Gastrocnemius medialis (tissue), 4 donors: ENCODE data around the gene EPDR1. TPM values are rescaled to one million over a fixed set of nuclear protein-coding genes. Genes with fewer than 3 reads are reported as not detected.
"Not testable (repeated sequence)": the region's sequence is repeated elsewhere in the genome, so short reads cannot be mapped to it uniquely, and the experiment has no call there.

ENCODE experiments used
- ATAC-seq, 2 donors: fragments of 150-250 bp; one replicate each; pipeline ENCODE4 v1.9.1; 2016
- DNase-seq, 2 donors: peaks; one replicate each; pipeline ENCODE4 v3.0.0-alpha.2; 2019
- H3K27ac ChIP-seq, 4 donors: fragments of 200-600 bp; sonication (generic); 1 replicate in 1 of 4; 2 replicates in 3 of 4; pipeline ENCODE4 v1.5.1; 2016 to 2018; ENCODE audit warnings: mild to moderate bottlenecking in 2 of 4, moderate library complexity in 1 of 4
- H3K27me3 ChIP-seq, 3 donors: fragments of 200-600 bp; sonication (generic) in 2 of 3; 1 replicate in 1 of 3; 2 replicates in 2 of 3; pipeline versions ENCODE4 v1.5.1 to v1.6.0; 2016 to 2019; ENCODE audit warnings: mild to moderate bottlenecking in 1 of 3, moderate library complexity in 1 of 3
- H3K36me3 ChIP-seq, 2 donors: fragments of 200-600 bp; sonication (generic) in 1 of 2; one replicate each; pipeline ENCODE4 v1.5.1; 2017 to 2018
- H3K4me1 ChIP-seq, 2 donors: fragments of 200-600 bp; sonication (generic) in 1 of 2; one replicate each; pipeline ENCODE4 v1.5.1; 2016 to 2017; ENCODE audit warnings: mild to moderate bottlenecking in 2 of 2
- H3K4me3 ChIP-seq, 4 donors: fragments of 200-600 bp; sonication (generic) in 3 of 4; 1 replicate in 1 of 4; 2 replicates in 3 of 4; pipeline ENCODE4 v1.5.1; 2016 to 2019; ENCODE audit warnings: mild to moderate bottlenecking in 2 of 4
- H3K9me3 ChIP-seq, 3 donors: fragments of 200-600 bp; sonication (generic) in 2 of 3; 1 replicate in 1 of 3; 2 replicates in 2 of 3; pipeline ENCODE4 v1.5.1; 2016 to 2019
- POLR2A ChIP-seq, 2 donors: fragments of 450-650 bp; IDR thresholded peaks; one replicate each; pipeline ENCODE4 v1.6.1; 2017; ENCODE audit warnings: antibody characterized with exemption in 2 of 2, mild to moderate bottlenecking in 2 of 2, moderate library complexity in 2 of 2
- in situ Hi-C, 4 donors: fragments of 200-750 bp; cut with MboI; loops; one replicate each; pipeline versions ENCODE4 v1.15.0 to v1.8.0; 2017; ENCODE audit warnings: low sequenced_read_pairs in 4 of 4
- intact Hi-C: fragments of 100-400 bp; cut with DNase I; formaldehyde crosslinking; loops from one replicate; pipeline ENCODE4 v1.15.1; 2023; ENCODE audit warnings: low total_unique reads
- total RNA-seq, 4 donors: library from RNA; depleted of rRNA; stranded (reverse); fragments of >200 nt; gene quantifications; one replicate each; pipeline versions ENCODE4 v1.1.0 to v1.2.3, GENCODE V29; 2016
- TF ChIP-seq, protein P1 (sequence below), 5 experiments: fragments of 450-650 bp in 3 of 5; fragments of 200-600 bp in 2 of 5; sonication (generic) in 2 of 5; IDR thresholded peaks in 4 of 5; conservative IDR thresholded peaks in 1 of 5; 1 replicate in 4 of 5; 2 replicates in 1 of 5; pipeline ENCODE4 v1.5.1; 2016 to 2019; ENCODE audit warnings: antibody characterized with exemption in 5 of 5, mild to moderate bottlenecking in 3 of 5, moderate library complexity in 3 of 5

Gene EPDR1
- total RNA-seq, 4 donors from 2014 or later, result 32.2 to 60.2 (median 47.5) TPM

DNA sequence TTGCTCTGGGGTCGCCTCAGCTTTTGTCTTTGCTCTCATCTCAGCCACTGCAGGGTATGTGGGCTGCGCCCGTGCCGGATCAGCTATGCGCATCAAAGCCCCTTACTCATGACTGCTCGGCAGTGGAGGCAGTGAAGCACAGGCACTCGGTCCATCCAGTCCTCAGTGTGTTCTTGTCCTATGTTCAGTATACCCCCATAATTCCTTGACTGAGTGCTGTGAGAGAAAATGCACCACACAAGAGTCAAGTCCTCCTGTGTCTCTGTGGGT is 27.4 kb downstream of the EPDR1 start:
- peaks cover 0 to 8% of the 10 kb centered on the region in 2 donors for H3K36me3 ChIP-seq
- ATAC-seq (no peak), DNase-seq (no peak)
- no peaks in the 10 kb centered on the region for H3K27me3 ChIP-seq
- H3K9me3 ChIP-seq, result no peaks in the 10 kb centered on the region
- in situ Hi-C loops, result no loop called here
- H3K27ac ChIP-seq, result peak overlapping the region in 1 of 4 donors; percentile 29
- intact Hi-C loops, result no loop called here
- H3K4me1 ChIP-seq, result peaks cover 33% of the 10 kb centered on the region in 2 donors
- no peak overlapping the region for H3K4me3 ChIP-seq
- TF ChIP-seq POLR2A (IDR thresholded peaks at IDR 0.05), result no peak
- TF ChIP-seq, protein P1, sequence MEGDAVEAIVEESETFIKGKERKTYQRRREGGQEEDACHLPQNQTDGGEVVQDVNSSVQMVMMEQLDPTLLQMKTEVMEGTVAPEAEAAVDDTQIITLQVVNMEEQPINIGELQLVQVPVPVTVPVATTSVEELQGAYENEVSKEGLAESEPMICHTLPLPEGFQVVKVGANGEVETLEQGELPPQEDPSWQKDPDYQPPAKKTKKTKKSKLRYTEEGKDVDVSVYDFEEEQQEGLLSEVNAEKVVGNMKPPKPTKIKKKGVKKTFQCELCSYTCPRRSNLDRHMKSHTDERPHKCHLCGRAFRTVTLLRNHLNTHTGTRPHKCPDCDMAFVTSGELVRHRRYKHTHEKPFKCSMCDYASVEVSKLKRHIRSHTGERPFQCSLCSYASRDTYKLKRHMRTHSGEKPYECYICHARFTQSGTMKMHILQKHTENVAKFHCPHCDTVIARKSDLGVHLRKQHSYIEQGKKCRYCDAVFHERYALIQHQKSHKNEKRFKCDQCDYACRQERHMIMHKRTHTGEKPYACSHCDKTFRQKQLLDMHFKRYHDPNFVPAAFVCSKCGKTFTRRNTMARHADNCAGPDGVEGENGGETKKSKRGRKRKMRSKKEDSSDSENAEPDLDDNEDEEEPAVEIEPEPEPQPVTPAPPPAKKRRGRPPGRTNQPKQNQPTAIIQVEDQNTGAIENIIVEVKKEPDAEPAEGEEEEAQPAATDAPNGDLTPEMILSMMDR (IDR thresholded peaks at IDR 0.05 in 4 of 5, conservative IDR thresholded peaks at IDR 0.05 in 1 of 5), result no peak

DNA sequence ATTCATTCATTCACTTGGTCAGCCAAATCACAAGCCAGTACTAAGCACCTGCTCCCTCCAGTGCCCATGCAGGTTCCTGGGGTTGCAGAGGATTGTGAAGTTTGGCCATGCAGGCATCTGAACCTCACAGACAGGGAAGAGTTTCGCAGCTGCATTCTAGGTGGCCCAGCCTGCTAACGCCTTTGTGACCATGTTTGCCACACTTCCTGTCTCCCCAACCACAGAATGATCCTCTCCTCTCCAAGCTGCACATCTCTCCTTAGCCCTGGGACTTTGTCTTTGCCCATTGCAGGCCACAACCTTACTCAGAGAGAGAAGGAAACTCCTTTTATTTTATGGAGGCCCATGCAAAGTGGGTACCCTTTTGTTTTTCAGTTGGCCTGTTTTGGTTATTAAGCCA is 31.8 kb downstream of the EPDR1 start:
- DNase-seq (no peak), ATAC-seq (no peak)
- in situ Hi-C loops, result no loop called here
- Histone ChIP-seq H3K27ac (no peak overlapping the region), H3K4me3 (no peak overlapping the region), H3K9me3 (no peaks in the 10 kb centered on the region), H3K27me3 (no peaks in the 10 kb centered on the region), H3K4me1 (peaks cover 8% of the 10 kb centered on the region in 2 donors), H3K36me3 (peaks cover 0 to 8% of the 10 kb centered on the region in 2 donors)
- TF ChIP-seq, protein P1 (IDR thresholded peaks at IDR 0.05 in 4 of 5, conservative IDR thresholded peaks at IDR 0.05 in 1 of 5), result no peak
- no peak for TF ChIP-seq POLR2A (IDR thresholded peaks at IDR 0.05)
- intact Hi-C loops, result no loop called here

DNA sequence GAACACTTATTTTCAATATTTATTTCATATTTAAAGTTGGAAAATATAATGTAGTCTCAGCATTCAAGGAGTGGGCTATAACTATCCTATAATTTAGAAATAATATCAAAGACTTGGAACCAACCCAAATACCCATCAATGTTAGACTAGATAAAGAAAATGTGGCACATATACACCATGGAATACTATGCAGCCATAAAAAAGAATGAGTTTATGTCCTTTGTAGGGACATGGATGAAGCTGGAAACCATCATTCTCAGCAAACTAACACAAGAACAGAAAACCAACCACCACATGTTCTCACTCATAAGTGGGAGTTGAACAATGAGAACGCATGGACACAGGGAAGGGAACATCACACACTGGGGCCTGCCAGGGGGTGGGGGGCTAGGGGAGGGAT is 33.8 kb downstream of the EPDR1 start:
- H3K4me3 ChIP-seq, in situ Hi-C loops, H3K27me3 ChIP-seq, DNase-seq, H3K27ac ChIP-seq, ATAC-seq, H3K9me3 ChIP-seq, H3K4me1 ChIP-seq, intact Hi-C loops, H3K36me3 ChIP-seq: not testable (repeated sequence)

DNA sequence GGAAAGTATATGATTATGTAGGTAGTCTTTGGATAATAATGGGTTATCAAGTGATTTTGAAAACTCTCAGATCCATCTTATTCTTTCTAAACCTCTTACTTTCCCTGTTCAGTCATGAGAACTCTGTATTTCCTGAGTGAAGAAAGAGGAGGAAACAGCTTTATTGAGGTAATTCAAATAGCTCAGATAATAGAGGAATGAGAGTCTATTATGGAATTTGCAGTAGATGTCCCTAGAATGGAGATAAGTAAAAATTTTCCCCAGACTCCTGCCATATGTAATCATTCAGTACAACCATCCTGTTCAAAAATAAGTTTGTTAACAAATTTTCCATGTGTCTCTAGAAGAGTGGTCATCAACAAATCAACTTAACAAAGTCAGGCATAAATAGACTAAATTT is 36.4 kb downstream of the EPDR1 start:
- no peak for DNase-seq
- no peak for ATAC-seq
- intact Hi-C loops, result no loop called here
- in situ Hi-C loops, result no loop called here
- no peaks in the 10 kb centered on the region for H3K4me1 ChIP-seq
- TF ChIP-seq, protein P1 (IDR thresholded peaks at IDR 0.05 in 4 of 5, conservative IDR thresholded peaks at IDR 0.05 in 1 of 5), result no peak
- no peak for TF ChIP-seq POLR2A (IDR thresholded peaks at IDR 0.05)
- H3K27ac ChIP-seq, result no peak overlapping the region
- H3K27me3 ChIP-seq, result no peaks in the 10 kb centered on the region
- no peaks in the 10 kb centered on the region for H3K36me3 ChIP-seq
- H3K4me3 ChIP-seq, result no peak overlapping the region
- no peaks in the 10 kb centered on the region for H3K9me3 ChIP-seq

DNA sequence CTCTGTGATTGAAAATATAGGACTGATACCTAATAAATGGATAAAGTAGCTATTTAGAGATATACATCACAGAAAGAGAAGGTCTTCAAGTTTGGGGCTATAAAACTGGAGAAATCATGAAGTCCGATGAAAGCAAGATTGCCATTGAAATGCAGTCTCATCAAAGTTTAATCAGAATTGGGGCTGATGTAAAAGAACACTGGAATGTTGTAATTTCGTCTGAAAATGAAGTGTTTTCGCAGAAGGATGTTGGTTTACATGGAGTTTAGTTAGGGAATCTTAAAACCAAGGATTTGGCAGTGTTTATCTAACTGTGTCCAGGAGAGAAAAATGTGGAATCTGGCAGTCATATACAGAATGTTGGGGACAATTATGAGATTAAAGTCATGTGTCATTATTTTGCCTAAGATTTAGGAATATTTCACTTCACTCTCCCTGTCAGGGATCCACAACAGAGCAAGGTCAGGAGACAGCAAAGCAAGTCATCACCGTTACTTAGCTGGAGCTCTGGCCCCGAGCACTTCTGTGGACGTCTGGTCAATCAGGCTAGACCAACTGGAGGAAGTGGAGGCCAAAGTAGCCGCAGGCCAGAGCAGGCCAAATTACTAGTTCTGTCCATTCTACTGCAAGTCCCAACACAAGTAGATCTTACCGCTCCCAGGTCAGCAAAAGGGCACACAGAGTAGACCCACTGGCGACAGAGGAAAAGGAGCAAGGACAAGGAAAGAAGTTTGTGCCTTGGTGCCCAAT is 37.0 kb downstream of the EPDR1 start:
- no peak for ATAC-seq
- no peak overlapping the region for H3K4me3 ChIP-seq
- intact Hi-C loops (no loop called here), in situ Hi-C loops (no loop called here)
- H3K27ac ChIP-seq, result no peak overlapping the region
- TF ChIP-seq, protein P1 (IDR thresholded peaks at IDR 0.05 in 4 of 5, conservative IDR thresholded peaks at IDR 0.05 in 1 of 5), result no peak
- no peak for TF ChIP-seq POLR2A (IDR thresholded peaks at IDR 0.05)
- no peaks in the 10 kb centered on the region for H3K4me1 ChIP-seq
- no peak for DNase-seq
- H3K36me3 ChIP-seq, result no peaks in the 10 kb centered on the region
- H3K9me3 ChIP-seq, result no peaks in the 10 kb centered on the region
- H3K27me3 ChIP-seq, result no peaks in the 10 kb centered on the region
